ENCODE measurements around the gene TMEM132C.

The TMEM132C gene

GRCh38 chr12:128337431-128338170, 70.6 kb downstream of the TMEM132C start:
- Histone ChIP-seq H3K4me3 (ENCODE audit: low read length) (no peak overlapping the region), H3K79me2 (ENCODE audit: low read length) (no peaks in the 10 kb centered on the region), H3K36me3 (replicated peaks; ENCODE audit: insufficient read depth, low read length) (no peaks in the 10 kb centered on the region), H3K9me2 (replicated peaks; ENCODE audit: insufficient read depth, low read length) (no peaks in the 10 kb centered on the region), H3K27ac (ENCODE audit: low read length) (no peak overlapping the region), H4K20me1 (ENCODE audit: insufficient read depth, low read length) (no peaks in the 10 kb centered on the region), H3K4me2 (ENCODE audit: low read depth, low read length) (no peak overlapping the region), H3K9ac (ENCODE audit: low read length) (no peak overlapping the region), H2AFZ (ENCODE audit: low read length) (no peak overlapping the region), H3K27me3 (replicated peaks; ENCODE audit: insufficient read depth, low read length) (no peaks in the 10 kb centered on the region), H3K9me3 (replicated peaks; ENCODE audit: insufficient read depth, low read length) (no peaks in the 10 kb centered on the region), H3K4me1 (ENCODE audit: low read length) (no peaks in the 10 kb centered on the region), H3F3A (ENCODE audit: insufficient read depth, low read length) (no peaks in the 10 kb centered on the region)
- no peak for DNase-seq
- TF ChIP-seq EZH2 (optimal IDR thresholded peaks at IDR 0.05; ENCODE audit: low read depth, low read length) = no peak
- no peak for TF ChIP-seq EZH2phosphoT487 (IDR thresholded peaks at IDR 0.05; ENCODE audit: low read length)
- TF ChIP-seq CTCF (IDR thresholded peaks at IDR 0.05; ENCODE audit: low read length) = no peak

- TF ChIP-seq EZH2phosphoT487 (IDR thresholded peaks at IDR 0.05; ENCODE audit: low read length) (no peak), EZH2 (optimal IDR thresholded peaks at IDR 0.05; ENCODE audit: low read depth, low read length) (no peak), CTCF (IDR thresholded peaks at IDR 0.05; ENCODE audit: low read length) (no peak)
- Histone ChIP-seq H3K27me3 (replicated peaks; ENCODE audit: insufficient read depth, low read length) (no peaks in the 10 kb centered on the region), H3K9ac (ENCODE audit: low read length) (no peak overlapping the region), H3F3A (ENCODE audit: insufficient read depth, low read length) (no peaks in the 10 kb centered on the region), H3K4me1 (ENCODE audit: low read length) (no peaks in the 10 kb centered on the region), H3K27ac (ENCODE audit: low read length) (no peak overlapping the region), H3K4me3 (ENCODE audit: low read length) (no peak overlapping the region), H3K79me2 (ENCODE audit: low read length) (no peaks in the 10 kb centered on the region), H4K20me1 (ENCODE audit: insufficient read depth, low read length) (no peaks in the 10 kb centered on the region), H3K9me3 (replicated peaks; ENCODE audit: insufficient read depth, low read length) (no peaks in the 10 kb centered on the region), H3K36me3 (replicated peaks; ENCODE audit: insufficient read depth, low read length) (no peaks in the 10 kb centered on the region), H3K9me2 (replicated peaks; ENCODE audit: insufficient read depth, low read length) (no peaks in the 10 kb centered on the region), H2AFZ (ENCODE audit: low read length) (no peak overlapping the region), H3K4me2 (ENCODE audit: low read depth, low read length) (no peak overlapping the region)
- no peak for DNase-seq
Observed at GRCh38 chr12:128338386-128339125, 71.6 kb downstream of the TMEM132C start.

DNA sequence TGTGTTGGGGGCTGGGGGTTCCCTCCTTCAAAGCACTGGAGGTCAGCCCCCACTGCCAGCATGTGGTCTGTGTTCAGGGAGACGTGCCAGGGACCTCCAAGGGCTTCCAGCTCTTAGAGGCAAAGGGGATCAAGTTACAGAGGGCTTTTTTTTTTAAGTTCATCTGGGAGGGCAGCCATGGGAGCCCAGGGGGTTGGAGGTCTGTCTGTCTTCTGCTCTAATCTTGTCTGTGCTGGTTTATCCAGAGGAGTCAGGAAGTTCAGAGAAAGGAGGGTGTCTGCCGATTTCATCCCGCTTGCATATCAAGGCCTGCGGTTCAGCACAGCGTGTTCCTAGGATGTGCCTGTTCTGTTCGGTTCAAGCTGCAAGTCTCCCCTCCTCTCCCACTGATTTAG, 72.2 kb downstream of the TMEM132C start:
- no peaks in the 10 kb centered on the region for H3F3A ChIP-seq (ENCODE audit: insufficient read depth, low read length)
- no peak for DNase-seq
- H3K36me3 ChIP-seq (replicated peaks; ENCODE audit: insufficient read depth, low read length) = no peaks in the 10 kb centered on the region
- H3K27me3 ChIP-seq (replicated peaks; ENCODE audit: insufficient read depth, low read length) = no peaks in the 10 kb centered on the region
- H3K4me2 ChIP-seq (ENCODE audit: low read depth, low read length) = no peak overlapping the region
- no peaks in the 10 kb centered on the region for H3K4me1 ChIP-seq (ENCODE audit: low read length)
- H4K20me1 ChIP-seq (ENCODE audit: insufficient read depth, low read length) = no peaks in the 10 kb centered on the region
- H3K27ac ChIP-seq (ENCODE audit: low read length) = no peak overlapping the region
- H3K9me2 ChIP-seq (replicated peaks; ENCODE audit: insufficient read depth, low read length) = no peaks in the 10 kb centered on the region
- no peak for TF ChIP-seq EZH2 (optimal IDR thresholded peaks at IDR 0.05; ENCODE audit: low read depth, low read length)
- no peak for TF ChIP-seq EZH2phosphoT487 (IDR thresholded peaks at IDR 0.05; ENCODE audit: low read length)
- TF ChIP-seq CTCF (IDR thresholded peaks at IDR 0.05; ENCODE audit: low read length) = no peak
- H3K9me3 ChIP-seq (replicated peaks; ENCODE audit: insufficient read depth, low read length) = no peaks in the 10 kb centered on the region
- no peaks in the 10 kb centered on the region for H3K79me2 ChIP-seq (ENCODE audit: low read length)
- H2AFZ ChIP-seq (ENCODE audit: low read length) = no peak overlapping the region
- no peak overlapping the region for H3K4me3 ChIP-seq (ENCODE audit: low read length)
- H3K9ac ChIP-seq (ENCODE audit: low read length) = no peak overlapping the region

Data from MM.1S (cell line).